ENCODE measurements around the gene A1CF. TPM values are rescaled to one million over a fixed set of nuclear protein-coding genes. Genes with fewer than 3 reads are reported as not detected.

Gene A1CF
- total RNA-seq, 1 experiment from 2014 or later: not detected

- Mint-ChIP-seq H3K27me3 (ENCODE audit: insufficient read depth, unreplicated experiment) (peaks cover 12% of the 10 kb centered on the region), H3K36me3 (ENCODE audit: insufficient read depth, unreplicated experiment) (no peaks in the 10 kb centered on the region), H3K27ac (ENCODE audit: low read depth, unreplicated experiment) (no peak overlapping the region), H3K4me1 (ENCODE audit: insufficient read depth, unreplicated experiment) (peaks cover 5% of the 10 kb centered on the region), H3K4me3 (ENCODE audit: unreplicated experiment) (no peak overlapping the region), H3K9me3 (ENCODE audit: unreplicated experiment) (no peaks in the 10 kb centered on the region)
- TF ChIP-seq, protein P1, sequence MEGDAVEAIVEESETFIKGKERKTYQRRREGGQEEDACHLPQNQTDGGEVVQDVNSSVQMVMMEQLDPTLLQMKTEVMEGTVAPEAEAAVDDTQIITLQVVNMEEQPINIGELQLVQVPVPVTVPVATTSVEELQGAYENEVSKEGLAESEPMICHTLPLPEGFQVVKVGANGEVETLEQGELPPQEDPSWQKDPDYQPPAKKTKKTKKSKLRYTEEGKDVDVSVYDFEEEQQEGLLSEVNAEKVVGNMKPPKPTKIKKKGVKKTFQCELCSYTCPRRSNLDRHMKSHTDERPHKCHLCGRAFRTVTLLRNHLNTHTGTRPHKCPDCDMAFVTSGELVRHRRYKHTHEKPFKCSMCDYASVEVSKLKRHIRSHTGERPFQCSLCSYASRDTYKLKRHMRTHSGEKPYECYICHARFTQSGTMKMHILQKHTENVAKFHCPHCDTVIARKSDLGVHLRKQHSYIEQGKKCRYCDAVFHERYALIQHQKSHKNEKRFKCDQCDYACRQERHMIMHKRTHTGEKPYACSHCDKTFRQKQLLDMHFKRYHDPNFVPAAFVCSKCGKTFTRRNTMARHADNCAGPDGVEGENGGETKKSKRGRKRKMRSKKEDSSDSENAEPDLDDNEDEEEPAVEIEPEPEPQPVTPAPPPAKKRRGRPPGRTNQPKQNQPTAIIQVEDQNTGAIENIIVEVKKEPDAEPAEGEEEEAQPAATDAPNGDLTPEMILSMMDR (IDR thresholded peaks at IDR 0.05; ENCODE audit: unreplicated experiment): no peak
- no peak for DNase-seq (ENCODE audit: unreplicated experiment)
- POLR2A ChIA-PET: no interaction called here
- BruUV-seq (replicated peaks): no TSS peak
- CTCF ChIA-PET: interaction anchor here (1.1 kb wide), 1 partner anchor 18 kb away, joined by 3 read pairs; no protein-coding TSS in a partner anchor
- intact Hi-C loops (cut with micrococcal nuclease): no loop called here
Observed at GRCh38 chr10:50855461-50855860, 30.0 kb downstream of the A1CF start.

- DNase-seq (ENCODE audit: unreplicated experiment): no peak
- ChIA-PET CTCF (interaction anchor here (1.1 kb wide), 1 partner anchor 18 kb away, joined by 3 read pairs; no protein-coding TSS in a partner anchor), POLR2A (no interaction called here)
- no peak overlapping the region for H3K27ac Mint-ChIP-seq (ENCODE audit: low read depth, unreplicated experiment)
- intact Hi-C loops (cut with micrococcal nuclease): no loop called here
- BruUV-seq (replicated peaks): no TSS peak
- TF ChIP-seq, protein P1 (IDR thresholded peaks at IDR 0.05; ENCODE audit: unreplicated experiment): no peak
- H3K9me3 Mint-ChIP-seq (ENCODE audit: unreplicated experiment): no peaks in the 10 kb centered on the region
- peaks cover 5% of the 10 kb centered on the region for H3K4me1 Mint-ChIP-seq (ENCODE audit: insufficient read depth, unreplicated experiment)
- peaks cover 9% of the 10 kb centered on the region for H3K27me3 Mint-ChIP-seq (ENCODE audit: insufficient read depth, unreplicated experiment)
- H3K36me3 Mint-ChIP-seq (ENCODE audit: insufficient read depth, unreplicated experiment): no peaks in the 10 kb centered on the region
- H3K4me3 Mint-ChIP-seq (ENCODE audit: unreplicated experiment): no peak overlapping the region
Observed at GRCh38 chr10:50855015-50855414, 30.4 kb downstream of the A1CF start.

DNA sequence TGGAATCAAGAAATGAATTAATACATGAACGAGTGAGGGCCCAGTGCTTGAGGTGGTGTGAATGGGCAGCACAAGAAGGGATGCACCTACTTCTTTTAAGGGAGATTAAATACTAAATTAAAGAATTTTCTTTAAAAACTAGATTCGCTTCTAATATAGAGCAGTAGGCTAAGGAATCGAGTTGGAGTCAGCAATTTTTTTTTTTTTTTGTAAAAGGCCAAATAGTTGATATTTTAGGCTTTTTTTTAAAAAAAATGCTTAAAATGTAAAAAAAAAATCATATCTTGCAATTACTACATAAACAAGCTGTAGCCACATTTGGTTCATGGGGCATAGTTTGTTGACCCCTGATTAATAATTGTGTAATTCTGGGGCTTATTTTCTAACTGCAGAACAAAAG lies 31.9 kb downstream of the A1CF start:
- intact Hi-C loops (cut with micrococcal nuclease): no loop called here
- no peaks in the 10 kb centered on the region for H3K9me3 Mint-ChIP-seq (ENCODE audit: unreplicated experiment)
- no TSS peak for BruUV-seq (replicated peaks)
- no peaks in the 10 kb centered on the region for H3K36me3 Mint-ChIP-seq (ENCODE audit: insufficient read depth, unreplicated experiment)
- H3K4me1 Mint-ChIP-seq (ENCODE audit: insufficient read depth, unreplicated experiment): peaks cover 5% of the 10 kb centered on the region
- ChIA-PET CTCF (no interaction called here), POLR2A (no interaction called here)
- H3K27ac Mint-ChIP-seq (ENCODE audit: low read depth, unreplicated experiment): no peak overlapping the region
- no peak overlapping the region for H3K4me3 Mint-ChIP-seq (ENCODE audit: unreplicated experiment)
- no peaks in the 10 kb centered on the region for H3K27me3 Mint-ChIP-seq (ENCODE audit: insufficient read depth, unreplicated experiment)
- no peak for DNase-seq (ENCODE audit: unreplicated experiment)
- TF ChIP-seq, protein P1 (IDR thresholded peaks at IDR 0.05; ENCODE audit: unreplicated experiment): no peak

DNA sequence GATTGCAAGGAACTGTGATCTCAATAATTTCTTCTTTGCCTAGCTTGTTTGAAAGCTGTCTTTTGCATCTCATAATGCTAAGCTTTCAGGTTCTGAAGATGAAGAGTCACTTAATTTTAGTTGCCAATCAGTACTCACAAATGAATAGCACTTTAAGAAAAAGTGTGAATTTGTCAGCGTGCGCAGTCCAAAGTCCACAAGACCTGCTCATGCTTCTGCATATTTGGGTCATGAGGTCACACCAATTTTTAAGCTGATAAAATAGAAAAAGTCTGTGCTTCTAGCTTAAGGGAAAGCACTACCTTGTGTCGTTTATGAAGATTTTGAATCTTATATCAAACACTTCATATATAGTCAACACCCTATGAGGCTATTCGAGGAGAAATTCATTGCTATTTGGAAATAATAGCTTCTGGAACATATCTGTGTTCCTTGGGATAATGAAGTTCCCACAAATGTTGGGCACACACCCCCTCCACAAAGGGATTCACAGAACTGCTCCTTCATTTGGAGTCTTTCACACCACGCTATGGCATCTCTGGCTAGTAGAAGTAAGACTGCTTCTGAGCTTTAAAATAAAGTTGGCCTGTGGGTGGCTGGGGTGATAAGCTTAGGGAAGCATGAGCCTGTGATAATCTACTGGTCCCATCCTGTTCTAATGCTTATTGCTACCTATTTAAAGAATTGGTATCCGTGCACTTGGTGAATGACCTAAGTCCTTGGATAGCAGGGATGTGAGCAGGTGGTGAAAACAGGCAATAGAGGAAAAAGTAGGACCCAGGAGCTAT lies 33.3 kb downstream of the A1CF start:
- Mint-ChIP-seq H3K27ac (ENCODE audit: low read depth, unreplicated experiment) (no peak overlapping the region), H3K9me3 (ENCODE audit: unreplicated experiment) (no peaks in the 10 kb centered on the region), H3K27me3 (ENCODE audit: insufficient read depth, unreplicated experiment) (no peaks in the 10 kb centered on the region), H3K36me3 (ENCODE audit: insufficient read depth, unreplicated experiment) (no peaks in the 10 kb centered on the region), H3K4me1 (ENCODE audit: insufficient read depth, unreplicated experiment) (peaks cover 5% of the 10 kb centered on the region), H3K4me3 (ENCODE audit: unreplicated experiment) (no peak overlapping the region)
- DNase-seq (ENCODE audit: unreplicated experiment): no peak
- CTCF ChIA-PET: no interaction called here
- intact Hi-C loops (cut with micrococcal nuclease): no loop called here
- TF ChIP-seq, protein P1 (IDR thresholded peaks at IDR 0.05; ENCODE audit: unreplicated experiment): no peak
- BruUV-seq (replicated peaks): no TSS peak
- POLR2A ChIA-PET: no interaction called here
